Lower leg skin (tissue), 3 donors: Measurements from ENCODE around the gene MMAA.
"Not testable (repeated sequence)": the region's sequence is repeated elsewhere in the genome, so short reads cannot be mapped to it uniquely, and the experiment has no call there.

ENCODE experiments used
- POLR2A ChIP-seq, 2 donors: fragments of 450-650 bp; IDR thresholded peaks; one replicate each; pipeline ENCODE4 v1.6.1; 2016 to 2017; ENCODE audit warnings: antibody characterized with exemption in 2 of 2, mild to moderate bottlenecking in 1 of 2, moderate library complexity in 1 of 2
- TF ChIP-seq, protein P1 (sequence below), 3 donors: fragments of 450-650 bp; IDR thresholded peaks; one replicate each; pipeline ENCODE4 v1.5.1; 2016; ENCODE audit warnings: antibody characterized with exemption in 3 of 3, mild to moderate bottlenecking in 3 of 3, moderate library complexity in 2 of 3

DNA sequence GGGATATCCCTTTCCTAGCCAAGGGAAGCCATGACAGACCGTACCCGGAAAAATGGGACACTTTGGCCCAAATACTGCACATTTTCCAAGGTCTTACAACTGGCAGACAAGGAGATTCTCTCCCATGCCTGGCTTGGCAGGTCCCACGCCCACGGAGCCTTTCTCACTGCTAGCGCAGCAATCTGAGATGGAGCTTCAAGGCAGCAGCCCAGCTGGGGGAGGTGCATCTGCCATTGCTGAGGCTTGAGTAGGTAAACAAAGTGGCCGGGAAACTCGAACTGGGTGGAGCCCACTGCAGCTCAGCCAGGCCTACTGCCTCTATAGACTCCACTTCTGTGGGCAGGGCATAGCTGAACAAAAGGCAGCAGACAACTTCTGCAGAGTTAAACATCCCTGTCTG lies 44.6 kb upstream of the MMAA start:
- not testable (repeated sequence) for TF ChIP-seq POLR2A (IDR thresholded peaks at IDR 0.05)
- TF ChIP-seq, protein P1, sequence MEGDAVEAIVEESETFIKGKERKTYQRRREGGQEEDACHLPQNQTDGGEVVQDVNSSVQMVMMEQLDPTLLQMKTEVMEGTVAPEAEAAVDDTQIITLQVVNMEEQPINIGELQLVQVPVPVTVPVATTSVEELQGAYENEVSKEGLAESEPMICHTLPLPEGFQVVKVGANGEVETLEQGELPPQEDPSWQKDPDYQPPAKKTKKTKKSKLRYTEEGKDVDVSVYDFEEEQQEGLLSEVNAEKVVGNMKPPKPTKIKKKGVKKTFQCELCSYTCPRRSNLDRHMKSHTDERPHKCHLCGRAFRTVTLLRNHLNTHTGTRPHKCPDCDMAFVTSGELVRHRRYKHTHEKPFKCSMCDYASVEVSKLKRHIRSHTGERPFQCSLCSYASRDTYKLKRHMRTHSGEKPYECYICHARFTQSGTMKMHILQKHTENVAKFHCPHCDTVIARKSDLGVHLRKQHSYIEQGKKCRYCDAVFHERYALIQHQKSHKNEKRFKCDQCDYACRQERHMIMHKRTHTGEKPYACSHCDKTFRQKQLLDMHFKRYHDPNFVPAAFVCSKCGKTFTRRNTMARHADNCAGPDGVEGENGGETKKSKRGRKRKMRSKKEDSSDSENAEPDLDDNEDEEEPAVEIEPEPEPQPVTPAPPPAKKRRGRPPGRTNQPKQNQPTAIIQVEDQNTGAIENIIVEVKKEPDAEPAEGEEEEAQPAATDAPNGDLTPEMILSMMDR (IDR thresholded peaks at IDR 0.05), result not testable (repeated sequence)
